ENCODE data around the gene ZNF444.

GRCh38 chr19:56126983-56127780, 13.9 kb upstream of the ZNF444 start:
- TF ChIP-seq, protein P1, sequence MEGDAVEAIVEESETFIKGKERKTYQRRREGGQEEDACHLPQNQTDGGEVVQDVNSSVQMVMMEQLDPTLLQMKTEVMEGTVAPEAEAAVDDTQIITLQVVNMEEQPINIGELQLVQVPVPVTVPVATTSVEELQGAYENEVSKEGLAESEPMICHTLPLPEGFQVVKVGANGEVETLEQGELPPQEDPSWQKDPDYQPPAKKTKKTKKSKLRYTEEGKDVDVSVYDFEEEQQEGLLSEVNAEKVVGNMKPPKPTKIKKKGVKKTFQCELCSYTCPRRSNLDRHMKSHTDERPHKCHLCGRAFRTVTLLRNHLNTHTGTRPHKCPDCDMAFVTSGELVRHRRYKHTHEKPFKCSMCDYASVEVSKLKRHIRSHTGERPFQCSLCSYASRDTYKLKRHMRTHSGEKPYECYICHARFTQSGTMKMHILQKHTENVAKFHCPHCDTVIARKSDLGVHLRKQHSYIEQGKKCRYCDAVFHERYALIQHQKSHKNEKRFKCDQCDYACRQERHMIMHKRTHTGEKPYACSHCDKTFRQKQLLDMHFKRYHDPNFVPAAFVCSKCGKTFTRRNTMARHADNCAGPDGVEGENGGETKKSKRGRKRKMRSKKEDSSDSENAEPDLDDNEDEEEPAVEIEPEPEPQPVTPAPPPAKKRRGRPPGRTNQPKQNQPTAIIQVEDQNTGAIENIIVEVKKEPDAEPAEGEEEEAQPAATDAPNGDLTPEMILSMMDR (IDR thresholded peaks at IDR 0.05): no peak
- no peak for TF ChIP-seq POLR2A (IDR thresholded peaks at IDR 0.05)

All from body of pancreas (tissue), 4 donors.